ENCODE data around the gene PRCP.
"Not testable (repeated sequence)": the region's sequence is repeated elsewhere in the genome, so short reads cannot be mapped to it uniquely, and the experiment has no call there.

PRCP gene

DNA sequence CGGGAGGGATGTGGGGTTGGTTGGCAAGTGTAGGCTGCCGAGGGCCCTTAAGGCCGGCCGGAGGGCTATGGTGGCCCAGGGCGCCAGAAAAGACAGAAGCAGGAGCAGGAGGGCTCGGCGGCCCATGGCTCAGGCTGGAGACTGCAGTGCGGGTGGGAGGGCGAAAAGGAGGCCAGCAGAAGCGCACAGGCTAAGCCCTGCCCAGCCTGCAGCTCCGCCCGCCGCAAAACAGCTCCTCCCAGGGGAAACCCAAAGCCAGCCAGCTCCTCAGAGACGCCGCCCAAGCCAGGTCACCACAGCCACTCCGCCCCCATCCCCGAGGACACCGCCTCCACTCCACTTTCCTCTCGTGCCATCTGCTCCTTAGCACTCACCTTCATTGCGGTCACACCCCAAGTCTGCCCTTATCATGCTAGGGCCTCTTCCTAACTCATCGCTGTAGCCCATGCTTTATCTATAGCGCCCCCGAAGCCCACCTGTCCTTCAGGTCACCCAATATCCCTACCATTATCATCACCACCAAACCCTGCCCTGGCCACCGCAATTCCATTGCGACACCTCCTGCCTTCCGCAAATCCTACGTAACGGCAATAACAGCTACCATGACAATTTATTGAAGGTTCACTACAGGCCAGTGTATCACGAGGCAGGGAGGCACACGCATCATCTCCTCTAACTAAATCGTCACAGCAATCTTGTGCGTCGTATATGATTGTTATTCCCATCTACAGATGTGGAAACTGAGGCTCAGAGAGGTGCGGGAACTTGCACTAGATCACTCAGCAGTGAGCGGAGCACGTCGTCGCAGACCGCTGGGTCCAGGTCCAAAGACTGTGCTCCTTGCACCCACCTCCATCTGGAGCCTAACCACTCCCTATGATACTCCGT is at the start of gene PRCP:
Gene PRCP, minus strand, starts transcription at position 154 of the 888 bp plus-strand sequence. Its CDS starts 28 bp downstream, at position 126.
- ChIA-PET POLR2A (ENCODE audit: low non-redundant PET) (interaction anchor here (0.9 kb wide), 2 partner anchors 11 to 31 kb away, joined by 3 to 4 read pairs; no protein-coding TSS in a partner anchor), CTCF (interaction anchor here (1.1 kb wide), 2 partner anchors 34 to 349 kb away, joined by 3 to 5 read pairs; no protein-coding TSS in a partner anchor)
- H3K27ac ChIP-seq, result peak within 1 kb of the TSS; percentile 93
- TF ChIP-seq, protein P1, sequence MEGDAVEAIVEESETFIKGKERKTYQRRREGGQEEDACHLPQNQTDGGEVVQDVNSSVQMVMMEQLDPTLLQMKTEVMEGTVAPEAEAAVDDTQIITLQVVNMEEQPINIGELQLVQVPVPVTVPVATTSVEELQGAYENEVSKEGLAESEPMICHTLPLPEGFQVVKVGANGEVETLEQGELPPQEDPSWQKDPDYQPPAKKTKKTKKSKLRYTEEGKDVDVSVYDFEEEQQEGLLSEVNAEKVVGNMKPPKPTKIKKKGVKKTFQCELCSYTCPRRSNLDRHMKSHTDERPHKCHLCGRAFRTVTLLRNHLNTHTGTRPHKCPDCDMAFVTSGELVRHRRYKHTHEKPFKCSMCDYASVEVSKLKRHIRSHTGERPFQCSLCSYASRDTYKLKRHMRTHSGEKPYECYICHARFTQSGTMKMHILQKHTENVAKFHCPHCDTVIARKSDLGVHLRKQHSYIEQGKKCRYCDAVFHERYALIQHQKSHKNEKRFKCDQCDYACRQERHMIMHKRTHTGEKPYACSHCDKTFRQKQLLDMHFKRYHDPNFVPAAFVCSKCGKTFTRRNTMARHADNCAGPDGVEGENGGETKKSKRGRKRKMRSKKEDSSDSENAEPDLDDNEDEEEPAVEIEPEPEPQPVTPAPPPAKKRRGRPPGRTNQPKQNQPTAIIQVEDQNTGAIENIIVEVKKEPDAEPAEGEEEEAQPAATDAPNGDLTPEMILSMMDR (conservative IDR thresholded peaks at IDR 0.05; ENCODE audit: low read depth), result no peak
- peak; percentile 89 for DNase-seq (ENCODE audit: low spot score)

DNA sequence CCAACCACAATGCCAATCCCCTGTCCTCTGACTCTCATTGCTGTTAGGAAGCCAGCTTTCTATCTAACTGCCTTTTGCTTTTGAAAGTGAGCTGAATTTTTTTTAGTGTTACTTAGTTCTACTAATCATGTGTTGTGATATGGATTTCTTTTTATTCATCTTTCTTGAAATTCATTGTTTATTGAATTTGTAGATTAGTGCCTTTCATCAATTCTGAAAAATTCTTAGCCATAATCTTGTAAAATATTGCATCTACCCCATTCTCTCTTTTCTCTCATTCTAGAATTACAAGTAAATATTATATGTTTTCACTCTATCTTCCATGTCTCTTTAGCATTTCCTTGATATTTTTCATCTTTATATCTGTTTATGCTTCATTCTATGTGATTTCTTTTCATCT is 49.1 kb upstream of the PRCP start:
- CTCF ChIA-PET, result interaction anchor here (1.0 kb wide), 1 partner anchor 19 kb away, joined by 3 read pairs; no protein-coding TSS in a partner anchor
- TF ChIP-seq, protein P1 (conservative IDR thresholded peaks at IDR 0.05; ENCODE audit: low read depth), result no peak
- POLR2A ChIA-PET (ENCODE audit: low non-redundant PET), result no interaction called here

DNA sequence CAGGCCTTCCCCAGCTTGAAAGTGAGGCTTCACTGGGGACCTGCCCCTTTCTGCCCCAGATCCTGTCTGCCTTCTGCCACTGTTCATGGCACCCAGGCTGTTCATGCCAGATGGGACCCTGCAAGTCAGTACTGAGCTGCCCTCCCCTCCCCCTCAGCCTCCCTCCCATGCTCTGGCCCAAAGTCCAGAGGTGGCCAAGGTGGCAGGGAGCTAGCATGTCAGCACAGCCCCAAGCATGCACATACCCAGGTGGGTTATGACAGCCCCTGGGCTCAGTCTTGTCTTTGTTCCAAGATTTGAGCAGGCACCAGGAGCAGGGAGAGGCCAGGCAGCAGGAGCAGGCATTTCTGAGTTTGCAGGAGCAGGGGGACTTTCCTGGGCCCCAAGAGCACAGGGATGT is 45.5 kb upstream of the PRCP start:
- ChIA-PET POLR2A (ENCODE audit: low non-redundant PET) (no interaction called here), CTCF (no interaction called here)
- H3K27ac ChIP-seq, result no peak overlapping the region
- no peak for DNase-seq (ENCODE audit: low spot score)
- TF ChIP-seq, protein P1 (conservative IDR thresholded peaks at IDR 0.05; ENCODE audit: low read depth), result no peak

More for the DNA sequence above, 49.1 kb upstream of the PRCP start:
- H3K27ac ChIP-seq, result no peak overlapping the region
- DNase-seq (ENCODE audit: low spot score), result no peak

DNA sequence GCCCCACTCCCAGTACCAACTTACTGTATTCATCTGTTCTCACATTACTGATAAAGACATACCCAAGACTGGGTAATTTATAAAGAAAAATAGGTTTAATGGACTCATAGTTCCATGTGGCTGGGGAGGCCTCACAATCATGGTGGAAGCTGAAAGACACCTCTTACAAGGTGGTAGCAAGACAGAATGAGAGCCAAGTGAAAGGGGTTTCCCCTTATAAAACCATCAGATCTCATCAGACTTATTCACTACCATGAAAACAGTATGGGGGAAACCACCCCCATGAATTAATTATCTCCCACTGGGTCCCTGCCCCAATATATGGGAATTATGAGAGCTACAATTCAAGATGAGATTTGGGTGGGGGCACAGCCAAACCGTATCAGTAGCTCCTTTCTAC is 44.8 kb upstream of the PRCP start:
- POLR2A ChIA-PET (ENCODE audit: low non-redundant PET); DNase-seq (ENCODE audit: low spot score); H3K27ac ChIP-seq; CTCF ChIA-PET: not testable (repeated sequence)

DNA sequence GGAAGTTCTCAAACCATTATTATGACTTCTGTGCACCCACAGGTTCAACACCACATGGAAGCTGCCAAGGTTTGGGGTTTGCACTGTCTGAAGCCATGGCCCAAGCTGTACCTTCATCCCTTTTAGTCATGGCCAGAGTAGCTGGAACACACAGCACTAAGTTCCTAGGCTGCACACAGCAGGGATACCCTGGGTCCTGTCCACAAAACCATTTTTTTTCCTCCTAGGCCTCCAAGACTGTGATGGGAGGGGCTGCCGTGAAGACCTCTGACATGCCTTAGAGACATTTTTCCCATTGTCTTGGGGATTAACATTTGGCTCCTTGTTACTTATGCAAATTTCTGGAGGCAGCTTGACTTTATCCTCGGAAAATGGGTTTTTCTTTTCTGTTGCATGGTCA is 44.0 kb upstream of the PRCP start:
- no peak overlapping the region for H3K27ac ChIP-seq
- DNase-seq (ENCODE audit: low spot score), result no peak
- TF ChIP-seq, protein P1 (conservative IDR thresholded peaks at IDR 0.05; ENCODE audit: low read depth), result no peak
- POLR2A ChIA-PET (ENCODE audit: low non-redundant PET), result no interaction called here
- CTCF ChIA-PET, result interaction anchor here (0.6 to 0.7 kb wide), 2 partner anchors 15 to 100 kb away, joined by 3 to 5 read pairs; no protein-coding TSS in a partner anchor

DNA sequence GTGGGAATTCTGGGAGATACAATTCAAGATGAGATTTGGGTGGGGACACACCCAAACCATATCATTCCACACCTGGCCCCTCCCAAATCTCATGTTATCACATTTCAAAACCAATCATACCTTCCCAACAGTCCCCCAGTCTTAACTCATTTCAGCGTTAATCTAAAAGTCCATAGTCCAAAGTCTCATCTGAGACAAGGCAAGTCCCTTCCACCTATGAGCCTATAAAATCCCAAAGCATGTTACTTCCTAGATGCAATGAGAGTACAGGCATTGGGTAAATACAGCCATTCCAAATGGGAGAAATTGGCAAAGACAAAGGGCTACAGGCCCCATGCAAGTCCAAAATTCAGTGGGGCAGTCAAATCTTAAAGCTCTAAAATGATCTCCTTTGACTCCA is 43.2 kb upstream of the PRCP start:
- POLR2A ChIA-PET (ENCODE audit: low non-redundant PET); CTCF ChIA-PET; H3K27ac ChIP-seq; DNase-seq (ENCODE audit: low spot score): not testable (repeated sequence)

DNA sequence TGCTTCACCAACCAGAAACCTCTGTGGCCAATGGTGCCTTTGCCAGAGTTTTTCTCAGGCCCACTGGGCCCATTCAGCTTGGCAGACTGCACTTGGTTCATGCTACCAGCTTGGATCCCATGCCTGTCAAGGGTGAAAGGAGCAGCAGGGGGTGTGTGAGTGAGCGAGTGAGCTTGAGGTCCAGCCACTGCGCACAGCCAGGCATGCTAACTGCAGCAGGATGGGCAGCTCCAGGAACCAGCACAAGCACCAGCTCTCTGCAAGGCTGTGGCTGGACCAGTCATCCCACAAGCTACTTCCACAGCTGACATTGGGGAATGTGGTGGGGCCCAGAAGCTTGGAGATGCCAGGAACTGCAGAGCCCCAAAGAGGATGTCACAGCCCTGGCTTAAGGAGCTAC is 42.1 kb upstream of the PRCP start:
- no peak overlapping the region for H3K27ac ChIP-seq
- no peak for DNase-seq (ENCODE audit: low spot score)
- CTCF ChIA-PET, result interaction anchor here (0.7 to 1.1 kb wide), 2 partner anchors 25 to 51 kb away, joined by 3 read pairs; no protein-coding TSS in a partner anchor
- TF ChIP-seq, protein P1 (conservative IDR thresholded peaks at IDR 0.05; ENCODE audit: low read depth), result no peak
- POLR2A ChIA-PET (ENCODE audit: low non-redundant PET), result no interaction called here

Data from RWPE1 (cell line).